Gastrocnemius medialis (tissue), 4 donors: Measurements from ENCODE around the gene FAM83D. TPM values are rescaled to one million over a fixed set of nuclear protein-coding genes. Genes with fewer than 3 reads are reported as not detected.

Source experiments
- ATAC-seq, 2 donors: fragments of 150-250 bp; one replicate each; pipeline ENCODE4 v1.9.1; 2016
- DNase-seq, 2 donors: peaks; one replicate each; pipeline ENCODE4 v3.0.0-alpha.2; 2019
- H3K27ac ChIP-seq, 4 donors: fragments of 200-600 bp; sonication (generic); 1 replicate in 1 of 4; 2 replicates in 3 of 4; pipeline ENCODE4 v1.5.1; 2016 to 2018; ENCODE audit warnings: mild to moderate bottlenecking in 2 of 4, moderate library complexity in 1 of 4
- H3K27me3 ChIP-seq, 3 donors: fragments of 200-600 bp; sonication (generic) in 2 of 3; 1 replicate in 1 of 3; 2 replicates in 2 of 3; pipeline versions ENCODE4 v1.5.1 to v1.6.0; 2016 to 2019; ENCODE audit warnings: mild to moderate bottlenecking in 1 of 3, moderate library complexity in 1 of 3
- H3K36me3 ChIP-seq, 2 donors: fragments of 200-600 bp; sonication (generic) in 1 of 2; one replicate each; pipeline ENCODE4 v1.5.1; 2017 to 2018
- H3K4me1 ChIP-seq, 2 donors: fragments of 200-600 bp; sonication (generic) in 1 of 2; one replicate each; pipeline ENCODE4 v1.5.1; 2016 to 2017; ENCODE audit warnings: mild to moderate bottlenecking in 2 of 2
- H3K4me3 ChIP-seq, 4 donors: fragments of 200-600 bp; sonication (generic) in 3 of 4; 1 replicate in 1 of 4; 2 replicates in 3 of 4; pipeline ENCODE4 v1.5.1; 2016 to 2019; ENCODE audit warnings: mild to moderate bottlenecking in 2 of 4
- H3K9me3 ChIP-seq, 3 donors: fragments of 200-600 bp; sonication (generic) in 2 of 3; 1 replicate in 1 of 3; 2 replicates in 2 of 3; pipeline ENCODE4 v1.5.1; 2016 to 2019
- CTCF ChIP-seq, 5 experiments: fragments of 450-650 bp in 3 of 5; fragments of 200-600 bp in 2 of 5; sonication (generic) in 2 of 5; IDR thresholded peaks in 4 of 5; conservative IDR thresholded peaks in 1 of 5; 1 replicate in 4 of 5; 2 replicates in 1 of 5; pipeline ENCODE4 v1.5.1; 2016 to 2019; ENCODE audit warnings: antibody characterized with exemption in 5 of 5, mild to moderate bottlenecking in 3 of 5, moderate library complexity in 3 of 5
- POLR2A ChIP-seq, 2 donors: fragments of 450-650 bp; IDR thresholded peaks; one replicate each; pipeline ENCODE4 v1.6.1; 2017; ENCODE audit warnings: antibody characterized with exemption in 2 of 2, mild to moderate bottlenecking in 2 of 2, moderate library complexity in 2 of 2
- in situ Hi-C, 4 donors: fragments of 200-750 bp; cut with MboI; loops; one replicate each; pipeline versions ENCODE4 v1.15.0 to v1.8.0; 2017; ENCODE audit warnings: low sequenced_read_pairs in 4 of 4
- intact Hi-C: fragments of 100-400 bp; cut with DNase I; formaldehyde crosslinking; loops from one replicate; pipeline ENCODE4 v1.15.1; 2023; ENCODE audit warnings: low total_unique reads
- total RNA-seq, 4 donors: library from RNA; depleted of rRNA; stranded (reverse); fragments of >200 nt; gene quantifications; one replicate each; pipeline versions ENCODE4 v1.1.0 to v1.2.3, GENCODE V29; 2016

FAM83D gene
- total RNA-seq, 4 donors from 2014 or later, result 0.40 TPM; not detected in 3

GRCh38 chr20:38937978-38938473 lies 11.8 kb downstream of the FAM83D start:
- intact Hi-C loops, result no loop called here
- Histone ChIP-seq H3K4me3 (no peak overlapping the region), H3K36me3 (no peaks in the 10 kb centered on the region), H3K4me1 (no peaks in the 10 kb centered on the region), H3K27me3 (no peaks in the 10 kb centered on the region), H3K9me3 (no peaks in the 10 kb centered on the region), H3K27ac (no peak overlapping the region)
- in situ Hi-C loops, result no loop called here
- TF ChIP-seq CTCF (IDR thresholded peaks at IDR 0.05 in 4 of 5, conservative IDR thresholded peaks at IDR 0.05 in 1 of 5) (no peak), POLR2A (IDR thresholded peaks at IDR 0.05) (no peak)
- DNase-seq (no peak), ATAC-seq (no peak)

DNA sequence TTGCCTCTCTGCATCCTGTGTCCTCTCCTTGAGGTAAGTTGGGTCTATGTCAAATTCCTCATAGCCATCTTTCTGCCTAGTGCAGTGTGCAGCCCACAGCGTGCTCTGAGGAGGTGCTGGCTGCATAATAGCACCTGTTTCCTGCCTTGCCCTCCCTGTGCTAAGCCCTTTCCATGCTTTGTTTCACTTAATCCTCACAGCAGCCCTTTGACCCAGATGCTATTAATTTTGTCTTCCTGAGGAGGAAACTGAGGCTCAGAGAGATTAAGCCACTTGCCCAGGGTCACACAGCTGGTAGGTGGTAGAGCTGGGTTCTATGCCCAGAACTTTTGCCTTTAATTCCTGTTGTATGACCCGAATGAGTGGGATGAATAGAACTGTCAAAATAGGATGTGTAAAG lies 13.5 kb downstream of the FAM83D start:
- H3K4me3 ChIP-seq, result no peak overlapping the region
- no peaks in the 10 kb centered on the region for H3K9me3 ChIP-seq
- H3K27me3 ChIP-seq, result no peaks in the 10 kb centered on the region
- ATAC-seq (no peak), DNase-seq (no peak)
- no peaks in the 10 kb centered on the region for H3K4me1 ChIP-seq
- H3K27ac ChIP-seq, result no peak overlapping the region
- H3K36me3 ChIP-seq, result no peaks in the 10 kb centered on the region
- TF ChIP-seq POLR2A (IDR thresholded peaks at IDR 0.05) (no peak), CTCF (IDR thresholded peaks at IDR 0.05 in 4 of 5, conservative IDR thresholded peaks at IDR 0.05 in 1 of 5) (no peak)
- intact Hi-C loops, result no loop called here
- in situ Hi-C loops, result no loop called here

GRCh38 chr20:38940644-38941043 lies 14.4 kb downstream of the FAM83D start:
- H3K9me3 ChIP-seq, result no peaks in the 10 kb centered on the region
- TF ChIP-seq POLR2A (IDR thresholded peaks at IDR 0.05) (no peak), CTCF (IDR thresholded peaks at IDR 0.05 in 4 of 5, conservative IDR thresholded peaks at IDR 0.05 in 1 of 5) (no peak)
- H3K27me3 ChIP-seq, result no peaks in the 10 kb centered on the region
- intact Hi-C loops (no loop called here), in situ Hi-C loops (no loop called here)
- DNase-seq (no peak), ATAC-seq (no peak)
- H3K27ac ChIP-seq, result no peak overlapping the region
- H3K4me3 ChIP-seq, result no peak overlapping the region
- H3K36me3 ChIP-seq, result no peaks in the 10 kb centered on the region
- H3K4me1 ChIP-seq, result no peaks in the 10 kb centered on the region

- in situ Hi-C loops (no loop called here), intact Hi-C loops (no loop called here)
- TF ChIP-seq POLR2A (IDR thresholded peaks at IDR 0.05) (no peak), CTCF (IDR thresholded peaks at IDR 0.05 in 4 of 5, conservative IDR thresholded peaks at IDR 0.05 in 1 of 5) (no peak)
- no peak overlapping the region for H3K27ac ChIP-seq
- H3K36me3 ChIP-seq, result no peaks in the 10 kb centered on the region
- H3K4me3 ChIP-seq, result no peak overlapping the region
- H3K4me1 ChIP-seq, result no peaks in the 10 kb centered on the region
- H3K27me3 ChIP-seq, result no peaks in the 10 kb centered on the region
- H3K9me3 ChIP-seq, result no peaks in the 10 kb centered on the region
- ATAC-seq (no peak), DNase-seq (no peak)
These were observed 15.6 kb downstream of the FAM83D start for GRCh38 chr20:38941726-38942389.

DNA sequence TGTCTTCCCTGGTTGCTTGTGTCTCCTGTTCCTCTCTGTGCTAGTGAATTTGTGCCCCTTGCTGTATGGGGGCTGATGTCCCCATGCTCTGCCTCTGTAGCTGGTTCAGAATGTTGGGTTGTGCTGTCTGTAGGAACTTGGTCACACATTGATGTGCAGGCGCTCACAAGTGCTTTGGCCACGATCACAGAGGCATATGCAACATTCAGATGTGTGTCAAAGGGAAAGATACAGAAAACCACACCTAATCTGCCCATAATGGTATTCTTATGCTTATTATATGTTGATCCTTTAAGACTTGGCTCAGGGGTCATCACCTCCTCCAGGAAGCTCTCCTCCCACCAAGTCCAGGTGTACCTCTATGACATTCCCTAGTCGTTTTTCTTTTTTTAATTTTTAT lies 18.8 kb downstream of the FAM83D start:
- Histone ChIP-seq H3K9me3 (no peaks in the 10 kb centered on the region), H3K36me3 (no peaks in the 10 kb centered on the region), H3K27me3 (no peaks in the 10 kb centered on the region), H3K4me1 (no peaks in the 10 kb centered on the region), H3K27ac (no peak overlapping the region), H3K4me3 (no peak overlapping the region)
- DNase-seq (no peak), ATAC-seq (no peak)
- in situ Hi-C loops, result no loop called here
- TF ChIP-seq POLR2A (IDR thresholded peaks at IDR 0.05), result no peak
- intact Hi-C loops, result no loop called here
